ENCODE data around the gene ADAT3. TPM values are rescaled to one million over a fixed set of nuclear protein-coding genes. Genes with fewer than 3 reads are reported as not detected.

ADAT3 gene
- polyA plus RNA-seq (2013, experiment 1 of 2; ENCODE audit: insufficient read length) = 3.8 TPM
- polyA plus RNA-seq (2013, experiment 2 of 2; ENCODE audit: insufficient read length) = 1.7 TPM

- peak; percentile 99 for DNase-seq
These were observed at the start of gene ADAT3, which contains the start of gene SCAMP4 for GRCh38 chr19:1905110-1905862. ADAT3 (plus strand) TSS chr19:1905399; CDS start chr19:1912048, 6,649 bp downstream. SCAMP4 (plus strand) TSS chr19:1905399; CDS start chr19:1915020, 9,621 bp downstream.

DNA sequence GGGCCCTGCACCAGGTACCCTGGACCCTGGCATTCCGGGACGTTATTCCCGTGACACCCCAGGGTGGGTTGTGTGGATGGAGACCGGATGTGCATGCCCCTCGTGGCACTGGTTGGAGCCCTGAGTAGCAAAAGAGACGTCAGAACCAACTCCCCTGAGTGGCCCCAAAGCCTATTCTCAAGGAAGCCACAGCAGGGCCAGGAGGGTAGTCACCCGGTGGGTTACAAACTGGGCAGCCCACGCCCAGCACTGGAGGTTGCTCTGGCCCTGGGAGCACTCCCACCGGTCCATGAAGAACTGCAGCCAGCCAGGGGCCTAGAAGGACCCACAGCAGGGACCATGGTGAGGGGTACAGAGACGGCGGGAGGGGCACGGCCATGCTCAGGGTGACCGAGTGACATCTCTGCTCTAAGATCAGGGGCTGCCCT is 49.4 kb upstream of the ADAT3 start:
- DNase-seq = peak; percentile 32

- DNase-seq = no peak
These were observed 48.9 kb upstream of the ADAT3 start for GRCh38 chr19:1856345-1856697.

DNA sequence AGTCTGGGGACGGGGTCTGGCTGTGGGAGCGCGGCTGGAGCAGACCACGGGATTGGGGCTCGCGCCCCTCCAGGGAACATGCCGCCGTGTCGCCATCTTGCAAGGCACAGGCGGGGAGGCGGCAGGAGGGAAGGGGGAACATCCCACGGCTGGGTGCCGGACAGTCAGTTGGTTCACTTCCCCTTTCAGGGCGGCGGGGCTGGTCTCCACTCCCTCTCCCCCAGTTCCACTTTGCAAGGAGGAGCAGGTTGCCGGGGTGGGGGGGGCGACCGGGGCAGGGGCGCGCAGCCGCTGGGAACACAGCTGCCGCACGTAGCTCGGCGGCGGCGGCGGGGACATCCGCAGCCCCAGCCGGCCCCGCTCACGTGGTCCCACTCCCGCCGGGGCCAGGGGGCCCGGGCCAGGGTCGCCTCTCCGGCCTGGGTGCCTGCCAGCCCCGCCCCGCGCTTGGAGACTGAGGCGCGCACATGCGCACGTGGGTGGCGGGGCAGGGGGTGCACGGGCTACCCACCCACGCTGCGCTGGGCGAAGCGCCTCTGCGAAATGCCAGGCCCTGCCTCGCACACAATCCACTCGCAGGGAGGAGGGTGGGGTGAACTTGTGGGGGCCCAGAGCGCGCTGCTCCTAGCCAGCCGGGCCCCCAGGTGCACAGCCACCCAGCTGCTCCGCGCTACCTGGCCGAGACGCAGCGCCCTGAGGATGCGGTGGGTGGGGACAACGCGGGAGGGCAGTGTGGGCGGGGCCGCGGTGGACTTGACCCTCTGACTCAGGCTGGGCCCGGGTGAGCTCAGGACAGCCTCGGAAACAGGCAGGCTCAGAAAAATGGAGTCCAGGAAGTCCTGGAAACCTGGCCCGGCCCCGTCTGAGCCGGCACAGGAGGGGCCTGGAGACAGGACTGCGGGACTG is 48.2 kb upstream of the ADAT3 start:
- DNase-seq = peak; percentile 80

DNA sequence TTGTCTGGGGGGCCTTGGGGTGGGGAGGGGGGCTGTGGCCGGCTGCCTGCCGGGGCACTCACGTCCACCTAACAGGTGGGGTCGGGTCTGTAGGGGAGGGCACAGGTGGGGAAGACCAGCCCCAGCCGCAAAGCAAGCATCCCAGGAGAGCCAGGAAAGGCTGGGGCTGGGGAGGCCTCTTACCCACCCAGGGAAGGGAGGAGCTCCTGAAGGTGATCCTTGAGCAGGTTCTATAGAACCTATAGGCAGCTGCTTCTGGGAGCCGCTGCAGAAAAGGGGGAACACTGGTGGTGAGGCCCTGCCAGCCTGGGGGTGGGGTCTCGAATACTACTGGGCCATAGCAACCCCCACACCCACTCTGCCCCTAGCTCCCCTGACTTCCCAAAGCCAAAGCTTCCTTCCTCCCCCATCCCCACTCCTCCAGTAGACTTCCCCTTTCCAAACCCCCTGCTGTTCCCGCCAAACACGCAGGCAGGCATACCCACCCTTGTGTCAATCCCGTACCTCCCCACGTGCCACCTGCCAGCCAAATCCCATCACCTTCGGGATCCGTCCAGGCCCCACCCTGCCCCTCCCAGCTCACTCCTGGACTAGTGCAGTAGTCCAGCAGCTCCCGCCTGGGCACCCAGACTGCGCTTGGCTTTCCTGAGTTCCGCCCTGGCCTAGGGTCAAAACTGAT is 47.4 kb upstream of the ADAT3 start:
- no peak for DNase-seq

GRCh38 chr19:1858412-1859081 is 46.7 kb upstream of the ADAT3 start:
- no peak for DNase-seq

- no peak for DNase-seq
These were observed 45.8 kb upstream of the ADAT3 start for GRCh38 chr19:1859331-1859781.

GRCh38 chr19:1860042-1860775 is 45.0 kb upstream of the ADAT3 start:
- peak; percentile 76 for DNase-seq

DNA sequence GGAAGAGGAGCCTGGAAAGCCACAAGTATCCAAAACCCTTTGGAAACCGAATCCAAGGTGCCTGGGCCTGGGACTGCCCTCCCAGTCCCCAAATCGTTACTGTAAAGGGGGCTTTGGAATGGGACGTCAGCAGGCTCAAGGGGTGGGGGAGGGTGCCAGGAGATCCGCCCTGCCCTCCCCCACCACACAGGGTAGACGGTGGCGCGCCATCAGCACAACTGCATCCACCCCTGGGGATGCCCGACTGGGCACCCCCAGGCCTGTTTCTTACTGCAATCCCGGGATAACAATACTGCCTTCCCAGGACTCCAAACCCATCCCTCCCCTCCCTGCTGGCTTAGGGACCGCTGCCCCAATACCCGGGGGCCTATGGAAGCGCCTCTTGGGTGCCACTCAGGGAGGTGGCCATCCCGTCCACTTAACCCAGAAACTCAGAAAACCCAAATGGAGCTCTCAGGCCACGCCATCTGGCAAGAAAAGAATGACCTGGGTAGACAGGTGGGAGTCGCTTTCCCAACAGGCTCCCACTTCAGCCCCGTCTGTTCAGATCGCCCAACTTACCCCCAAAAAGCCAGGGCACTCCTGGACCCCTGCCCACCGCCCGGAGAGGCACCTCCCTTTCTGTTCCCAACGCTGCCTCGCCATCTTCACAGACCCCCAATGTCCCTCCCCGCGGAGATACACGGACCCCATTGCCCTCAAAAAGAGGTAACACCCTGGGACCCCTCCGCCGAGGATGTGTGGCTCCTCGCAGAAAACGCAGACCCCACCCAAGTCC is 44.2 kb upstream of the ADAT3 start:
- DNase-seq = no peak

DNA sequence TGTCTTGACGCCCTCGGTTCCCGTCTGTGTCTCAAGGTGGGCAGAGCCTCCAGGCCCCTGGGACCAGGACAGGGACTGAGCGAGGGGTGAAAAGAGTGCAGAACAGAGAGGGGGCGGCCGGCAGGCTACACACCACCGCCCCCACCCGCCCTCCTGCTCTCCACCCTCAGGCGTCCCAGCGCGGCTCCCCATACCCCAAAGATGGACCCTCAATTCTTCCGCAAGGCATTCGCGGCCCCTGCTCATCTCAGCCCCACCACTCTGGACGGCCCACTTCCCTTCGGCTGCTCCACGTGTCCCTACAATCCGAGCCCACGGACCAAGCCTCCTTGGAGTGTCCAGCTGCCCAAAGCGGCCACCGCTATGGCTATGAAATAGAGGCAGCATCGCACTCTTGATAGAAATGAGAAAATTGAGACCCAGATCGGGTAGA is 43.6 kb upstream of the ADAT3 start:
- DNase-seq = no peak

DNA sequence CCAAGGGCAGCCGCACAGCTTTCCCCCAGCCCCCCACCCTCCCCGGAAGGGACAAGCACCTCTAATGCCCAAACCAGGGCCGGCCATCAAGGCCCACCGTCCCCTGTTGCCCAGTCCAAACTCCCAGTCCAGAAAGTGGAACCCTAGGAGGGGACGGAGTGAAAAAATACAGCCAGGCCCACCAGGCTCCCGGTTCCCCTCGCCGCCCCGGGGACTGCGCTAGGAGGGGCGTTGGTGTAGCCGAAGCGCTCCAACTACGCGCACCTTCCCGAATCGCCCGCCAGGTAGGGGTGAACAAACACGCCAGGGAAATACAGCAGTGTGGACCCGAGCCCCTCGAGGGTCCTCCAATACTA is 43.2 kb upstream of the ADAT3 start:
- no peak for DNase-seq

DNA sequence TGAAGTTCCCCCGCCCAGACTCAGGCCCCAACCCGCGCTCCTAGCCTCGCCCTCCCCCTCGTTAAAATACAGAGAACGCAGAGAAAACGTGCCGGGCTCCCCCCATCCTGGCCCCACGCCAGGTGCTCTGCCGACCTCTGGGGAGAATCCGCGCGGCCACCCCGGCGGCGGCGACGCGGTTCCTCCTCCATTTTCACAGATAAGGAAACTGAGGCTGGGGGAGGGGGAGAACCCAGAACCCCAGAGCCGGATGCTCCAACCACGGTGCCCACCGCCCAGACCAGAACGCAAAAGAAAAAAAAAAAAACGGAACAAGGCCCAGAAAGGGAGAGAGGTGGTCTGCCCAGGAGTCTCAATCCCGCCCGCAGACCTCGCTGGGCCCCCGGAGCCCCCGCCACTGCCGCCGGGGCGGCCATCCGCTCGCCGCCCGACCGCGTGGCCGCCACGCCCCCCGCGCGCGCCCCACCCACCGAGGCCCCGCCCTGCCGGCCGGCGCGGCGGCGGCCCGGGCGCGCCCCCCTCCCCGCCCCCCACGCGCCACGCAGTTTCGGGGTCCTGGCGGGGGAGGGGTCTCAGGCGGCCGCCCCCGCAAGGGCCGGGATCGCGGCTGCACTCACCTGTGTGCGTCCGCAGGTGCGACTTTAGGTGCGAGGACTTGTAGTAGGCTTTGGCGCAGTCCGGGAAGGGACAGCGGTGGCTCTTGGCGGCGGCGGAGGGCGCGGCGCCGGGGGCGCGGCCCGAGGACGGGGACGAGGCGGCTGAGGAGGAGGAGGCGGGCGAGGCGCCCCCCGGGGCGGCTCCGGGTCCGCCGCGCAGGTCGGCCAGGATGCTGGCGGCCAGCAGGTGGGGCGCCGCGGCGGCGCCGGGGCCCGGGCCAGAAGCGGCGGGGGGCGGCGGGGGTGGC is 42.5 kb upstream of the ADAT3 start:
- peak; percentile 32 for DNase-seq

GRCh38 chr19:1863328-1863637 is 41.9 kb upstream of the ADAT3 start, which contains the start of gene KLF16:
KLF16 (minus strand) TSS chr19:1863579; CDS start chr19:1863497, 82 bp downstream.
- DNase-seq = no peak

- peak; percentile 94 for DNase-seq
These were observed 41.3 kb upstream of the ADAT3 start for GRCh38 chr19:1863638-1864479.

DNA sequence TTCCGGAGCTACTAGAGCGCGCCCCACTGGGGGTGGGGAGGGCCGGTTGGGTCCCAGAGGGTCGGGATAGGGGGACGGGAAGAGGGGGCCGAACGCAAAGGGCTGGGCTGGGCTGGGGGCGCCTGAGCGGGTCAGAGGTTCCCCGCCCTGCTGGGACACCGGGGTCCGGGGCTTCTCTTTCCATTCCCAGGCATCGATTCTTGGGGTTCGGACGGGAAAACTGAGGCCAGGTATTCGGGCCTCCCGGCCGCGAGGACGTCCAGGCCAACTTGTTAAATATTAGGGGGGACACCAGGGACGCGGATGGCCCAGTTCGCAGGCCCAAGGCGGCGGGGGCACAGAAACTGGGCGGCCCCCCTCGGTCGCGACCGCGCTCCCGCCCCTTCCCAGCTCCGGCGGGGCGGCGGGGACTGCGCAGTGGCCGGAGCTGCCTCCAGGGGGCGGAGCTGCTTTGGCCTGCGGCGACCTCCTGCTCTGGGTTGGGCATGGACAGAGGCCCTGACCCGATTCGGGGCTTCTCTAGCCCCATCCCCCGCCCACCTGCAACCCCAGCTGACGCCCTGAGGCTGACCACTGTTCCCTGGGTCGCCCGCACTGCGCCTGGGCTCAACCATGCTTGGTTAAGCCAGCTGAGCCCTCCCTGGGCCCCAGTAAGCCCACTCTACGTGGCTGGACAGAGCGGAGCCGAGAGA is 40.6 kb upstream of the ADAT3 start:
- peak; percentile 62 for DNase-seq

DNA sequence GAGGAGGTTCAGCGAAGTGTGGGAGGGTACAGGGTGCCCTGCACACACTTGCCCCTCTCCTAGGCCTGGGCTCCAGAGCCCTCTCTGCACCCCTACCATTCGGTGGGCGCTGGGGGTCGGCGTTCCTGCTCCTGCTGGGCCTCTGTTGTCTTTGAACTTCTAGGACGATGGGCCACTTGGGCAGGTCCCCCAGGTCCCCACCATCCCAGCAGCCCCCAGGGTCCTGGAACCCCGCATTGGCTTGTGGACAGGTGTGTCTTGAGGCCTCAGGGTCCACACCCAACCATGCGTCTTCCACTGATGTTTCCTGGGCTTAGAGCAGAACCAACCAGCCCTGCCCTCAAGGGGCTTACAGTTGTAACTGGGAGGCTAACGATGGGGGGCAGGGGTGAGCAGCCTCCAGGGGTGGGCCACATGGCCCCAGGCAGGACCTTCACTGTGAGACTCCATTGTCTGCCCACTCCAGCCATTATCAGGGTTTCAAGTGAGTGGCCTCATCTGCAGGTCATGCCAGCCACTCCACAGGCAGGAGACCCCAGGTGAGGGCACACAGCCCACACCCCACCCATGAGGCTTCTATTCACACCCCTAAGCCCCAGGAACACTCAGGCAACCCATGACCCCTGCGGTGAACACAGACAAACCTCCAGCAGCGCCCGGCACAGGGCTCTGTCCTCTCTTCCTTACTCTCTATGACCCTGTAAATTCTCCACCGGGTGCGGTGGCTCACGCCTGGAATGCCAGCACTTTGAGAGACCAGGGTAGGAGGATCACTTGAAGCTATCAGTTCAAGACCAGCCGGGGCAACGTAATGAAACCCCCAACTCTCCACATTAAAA is 39.8 kb upstream of the ADAT3 start:
- DNase-seq = no peak
